GM12892 (cell line): Measurements from ENCODE around the gene WWC1.

Source experiments
- POLR2A ChIP-seq: IDR thresholded peaks from 2 replicates; pipeline ENCODE4 v1.6.1; 2011; ENCODE audit warnings: low read depth, low read length, control low read depth
- POLR2AphosphoS5 ChIP-seq: IDR thresholded peaks from 2 replicates; pipeline ENCODE4 v1.6.1; 2011; ENCODE audit warnings: low read depth, low read length, control low read depth
- TAF1 ChIP-seq: IDR thresholded peaks from 2 replicates; pipeline ENCODE4 v1.6.1; 2011; ENCODE audit warnings: low read depth, mild to moderate bottlenecking, control low read depth, low read length, borderline replicate concordance

- no peak for TF ChIP-seq POLR2A
- TF ChIP-seq POLR2AphosphoS5: no peak
- no peak for TF ChIP-seq TAF1
Observed at GRCh38 chr5:168288349-168289245, 2.8 kb upstream of the WWC1 start.
